Pancreas (tissue), 10 donors: ENCODE data around the gene SMYD1. TPM values are rescaled to one million over a fixed set of nuclear protein-coding genes. Genes with fewer than 3 reads are reported as not detected.

ENCODE experiments used
- ATAC-seq, 4 donors: fragments of 200-7000 bp; cut with Tn5 transposase; one replicate each; pipeline versions ENCODE4 v1.8.0 to v1.9.1; 2020; ENCODE audit warnings: mild to moderate bottlenecking in 4 of 4, moderate library complexity in 4 of 4
- DNase-seq, 6 donors: peaks; one replicate each; pipeline ENCODE4 v3.0.0-alpha.2; 2020
- FAIRE-seq: peaks from 2 replicates; lab custom pipeline; 2012; peaks lifted over from hg19 to GRCh38; lab: Jason Lieb, UNC
- H3K27ac ChIP-seq, 4 donors: fragments of 200-600 bp; sonication (generic); 1 replicate in 3 of 4; 2 replicates in 1 of 4; pipeline versions ENCODE4 v1.5.0 to v1.8.0; 2020
- H3K27me3 ChIP-seq, 4 donors: fragments of 200-600 bp; one replicate each; pipeline ENCODE4 v1.8.0; 2021
- H3K36me3 ChIP-seq, 3 donors: fragments of 200-600 bp; sonication (generic) in 1 of 3; one replicate each; pipeline versions ENCODE4 v1.5.0 to v1.8.0; 2020 to 2021
- H3K4me1 ChIP-seq, 3 donors: fragments of 200-600 bp; one replicate each; pipeline ENCODE4 v1.8.0; 2021
- H3K4me3 ChIP-seq, 4 donors: fragments of 200-600 bp; sonication (generic) in 2 of 4; one replicate each; pipeline versions ENCODE4 v1.5.0 to v1.8.0; 2020 to 2021
- H3K9me3 ChIP-seq, 4 donors: fragments of 200-600 bp; one replicate each; pipeline ENCODE4 v1.8.0; 2021
- CTCF ChIP-seq, 4 donors: fragments of 200-600 bp; sonication (generic) in 3 of 4; IDR thresholded peaks; one replicate each; pipeline versions ENCODE4 v1.5.0 to v1.8.0; 2021; ENCODE audit warnings: antibody characterized with exemption in 4 of 4
- WGBS, 2 donors: extraction: QIAGEN DNeasy Blood & Tissue Kit; methylation state at CpG; one replicate each; pipeline ENCODE4 v1.1.7; 2013; 5-methylcytosine and 5-hydroxymethylcytosine counted together
- intact Hi-C, 3 donors: fragments of 100-400 bp; cut with DNase I; formaldehyde crosslinking; loops; one replicate each; pipeline versions ENCODE4 v1.11.1 to v1.14.2; 2022
- polyA plus RNA-seq, 2 donors: library from polyadenylated mRNA; stranded (reverse); fragments of 200-250 nt; gene quantifications; one replicate each; pipeline ENCODE4 v1.2.3, GENCODE V29; 2013
- total RNA-seq, 6 donors: library from RNA; stranded (reverse); fragmentation: NEBNext Ultra II Directional in 4 of 6; extraction: Animal tissue kit (Norgen Biotek cat#: 25700) in 4 of 6; gene quantifications; one replicate each; pipeline versions ENCODE4 v1.2.1 to v1.2.4, GENCODE V29; 2021 to 2023
- donor health status: healthy with polysubstance abuse.
- donor health status: DM: no; HTN: no; CAD: no; lungs with moderate emphysema.
- donor health status: DM: no; HTN: no; CAD: no.
- donor health status: control.
- donor health status: control.
- donor health status: Bipolar disorder and iron deficiency.
- donor health status: DM: yes; HTN: yes; CAD: no.
- donor health status: DM: no; HTN: no; CAD: no.
- donor health status: DM: no; HTN: no; CAD: no.
- donor health status: DM: yes; HTN: yes; CAD: no.

The SMYD1 gene
- total and polyA plus RNA-seq, 8 donors, result 0.06 to 0.16 TPM; not detected in 6

- intact Hi-C loops, result no loop called here
- Histone ChIP-seq H3K27ac (no peak overlapping the region), H3K27me3 (no peaks in the 10 kb centered on the region), H3K4me3 (no peak overlapping the region), H3K9me3 (no peaks in the 10 kb centered on the region), H3K36me3 (no peaks in the 10 kb centered on the region), H3K4me1 (peaks cover 0 to 25% (median 21%) of the 10 kb centered on the region in 3 donors)
- 64 to 73% methylated on average over 1 of the region's 1 CpG for WGBS, 2 donors
- no peak for FAIRE-seq
- DNase-seq, result no peak
- no peak for ATAC-seq
- no peak for TF ChIP-seq CTCF (IDR thresholded peaks at IDR 0.05)
Observed at GRCh38 chr2:88049622-88050021, 18.0 kb upstream of the SMYD1 start.

DNA sequence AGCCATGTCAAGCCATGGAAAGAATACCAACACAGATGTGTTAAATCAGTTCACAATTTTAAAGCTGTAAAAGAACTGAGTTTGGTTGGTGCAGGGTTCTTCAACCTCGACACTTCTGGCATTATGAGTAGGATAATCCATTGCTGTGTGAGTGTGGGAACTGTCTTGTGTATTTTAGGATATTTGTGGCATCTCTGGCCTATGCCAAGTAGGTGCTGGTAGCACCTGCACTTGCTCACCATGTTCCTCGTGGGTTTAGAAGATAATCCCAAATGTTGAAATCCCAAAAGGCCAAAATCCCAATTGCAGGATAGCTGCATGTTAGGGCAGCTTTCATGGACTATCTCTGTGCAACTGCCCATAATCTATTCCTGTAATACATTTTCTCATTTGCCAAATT is 15.8 kb upstream of the SMYD1 start:
- no peaks in the 10 kb centered on the region for H3K27me3 ChIP-seq
- no peaks in the 10 kb centered on the region for H3K9me3 ChIP-seq
- ATAC-seq (no peak), FAIRE-seq (no peak), DNase-seq (no peak)
- H3K4me3 ChIP-seq, result no peak overlapping the region
- intact Hi-C loops, result no loop called here
- peaks cover 0 to 25% (median 21%) of the 10 kb centered on the region in 3 donors for H3K4me1 ChIP-seq
- 60 to 65% methylated on average over 2 of the region's 2 CpGs for WGBS, 2 donors
- no peak overlapping the region for H3K27ac ChIP-seq
- no peak for TF ChIP-seq CTCF (IDR thresholded peaks at IDR 0.05)
- H3K36me3 ChIP-seq, result no peaks in the 10 kb centered on the region

- Histone ChIP-seq H3K27me3 (no peaks in the 10 kb centered on the region), H3K27ac (no peak overlapping the region), H3K4me1 (peaks cover 0 to 25% (median 21%) of the 10 kb centered on the region in 3 donors), H3K9me3 (no peaks in the 10 kb centered on the region), H3K4me3 (peak overlapping the region in 1 of 4 donors; percentile 97), H3K36me3 (no peaks in the 10 kb centered on the region)
- 12 to 13% methylated on average over 1 of the region's 1 CpG for WGBS, 2 donors
- TF ChIP-seq CTCF (IDR thresholded peaks at IDR 0.05), result no peak
- ATAC-seq (no peak), DNase-seq (no peak), FAIRE-seq (no peak)
- intact Hi-C loops, result no loop called here
Observed at GRCh38 chr2:88053296-88053695, 14.3 kb upstream of the SMYD1 start.

GRCh38 chr2:88053934-88054781 is 13.5 kb upstream of the SMYD1 start:
- FAIRE-seq, result no peak
- Histone ChIP-seq H3K36me3 (no peaks in the 10 kb centered on the region), H3K9me3 (no peaks in the 10 kb centered on the region), H3K27me3 (no peaks in the 10 kb centered on the region), H3K4me1 (peaks cover 0 to 25% (median 21%) of the 10 kb centered on the region in 3 donors), H3K4me3 (peak overlapping the region; percentile 71 to 97 (median 80)), H3K27ac (peak overlapping the region in 2 of 4 donors; percentile 89 to 96)
- 46 to 49% methylated on average over 10 of the region's 10 CpGs for WGBS, 2 donors
- intact Hi-C loops, result no loop called here
- DNase-seq, result no peak
- ATAC-seq, result no peak
- TF ChIP-seq CTCF (IDR thresholded peaks at IDR 0.05), result no peak
